ENCODE measurements around the gene SMARCB1. TPM values are rescaled to one million over a fixed set of nuclear protein-coding genes. Genes with fewer than 3 reads are reported as not detected.

The SMARCB1 gene
- total RNA-seq, 4 donors from 2014 or later, result 28.8 to 55.6 (median 34.9) TPM

DNA sequence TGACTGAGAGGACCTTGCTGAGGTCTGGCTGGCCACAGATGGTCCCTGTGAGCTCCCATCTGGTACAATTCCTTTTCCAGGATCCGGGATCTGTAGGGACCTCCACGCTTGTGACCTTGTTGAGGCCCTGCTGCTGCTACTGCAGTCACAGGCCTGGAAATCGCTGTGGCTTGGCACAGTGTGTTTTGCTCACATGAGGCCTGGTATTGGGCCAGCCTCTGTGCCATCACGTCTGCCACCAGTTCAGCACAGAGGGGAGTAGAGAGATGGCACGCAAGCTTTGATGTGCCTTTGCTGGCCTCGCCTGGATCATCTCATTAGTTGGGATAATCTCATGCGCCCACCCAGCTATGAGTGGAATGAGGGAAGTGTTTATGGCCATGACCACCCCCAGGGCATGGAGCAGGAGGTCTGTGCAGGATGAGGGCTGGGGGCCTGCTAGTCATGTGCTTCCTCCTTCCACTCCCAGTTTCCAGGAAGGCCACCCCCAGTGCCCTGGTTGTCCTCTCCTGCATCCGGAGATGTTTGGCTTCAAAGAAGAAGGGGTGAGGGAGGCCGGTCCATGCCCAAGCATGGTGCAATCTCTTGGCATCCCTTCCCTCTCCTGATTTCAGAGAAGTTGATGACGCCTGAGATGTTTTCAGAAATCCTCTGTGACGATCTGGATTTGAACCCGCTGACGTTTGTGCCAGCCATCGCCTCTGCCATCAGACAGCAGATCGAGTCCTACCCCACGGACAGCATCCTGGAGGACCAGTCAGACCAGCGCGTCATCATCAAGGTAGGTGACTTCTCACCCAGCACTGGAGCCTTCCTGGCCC is 29.6 kb downstream of the SMARCB1 start:
- no peak for TF ChIP-seq POLR2AphosphoS5 (IDR thresholded peaks at IDR 0.05)
- no peak for TF ChIP-seq EP300 (IDR thresholded peaks at IDR 0.05)
- TF ChIP-seq, protein P1, sequence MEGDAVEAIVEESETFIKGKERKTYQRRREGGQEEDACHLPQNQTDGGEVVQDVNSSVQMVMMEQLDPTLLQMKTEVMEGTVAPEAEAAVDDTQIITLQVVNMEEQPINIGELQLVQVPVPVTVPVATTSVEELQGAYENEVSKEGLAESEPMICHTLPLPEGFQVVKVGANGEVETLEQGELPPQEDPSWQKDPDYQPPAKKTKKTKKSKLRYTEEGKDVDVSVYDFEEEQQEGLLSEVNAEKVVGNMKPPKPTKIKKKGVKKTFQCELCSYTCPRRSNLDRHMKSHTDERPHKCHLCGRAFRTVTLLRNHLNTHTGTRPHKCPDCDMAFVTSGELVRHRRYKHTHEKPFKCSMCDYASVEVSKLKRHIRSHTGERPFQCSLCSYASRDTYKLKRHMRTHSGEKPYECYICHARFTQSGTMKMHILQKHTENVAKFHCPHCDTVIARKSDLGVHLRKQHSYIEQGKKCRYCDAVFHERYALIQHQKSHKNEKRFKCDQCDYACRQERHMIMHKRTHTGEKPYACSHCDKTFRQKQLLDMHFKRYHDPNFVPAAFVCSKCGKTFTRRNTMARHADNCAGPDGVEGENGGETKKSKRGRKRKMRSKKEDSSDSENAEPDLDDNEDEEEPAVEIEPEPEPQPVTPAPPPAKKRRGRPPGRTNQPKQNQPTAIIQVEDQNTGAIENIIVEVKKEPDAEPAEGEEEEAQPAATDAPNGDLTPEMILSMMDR (IDR thresholded peaks at IDR 0.05), result no peak
- TF ChIP-seq POLR2A (IDR thresholded peaks at IDR 0.05; ENCODE audit: low read depth), result no peak
- no peak for DNase-seq (ENCODE audit: extremely low spot score)
- 87% methylated on average over 18 of the region's 18 CpGs for WGBS
- Histone ChIP-seq H3K36me3 (peaks cover 20 to 89% (median 71%) of the 10 kb centered on the region in 4 donors), H3K9me3 (no peaks in the 10 kb centered on the region), H3K27me3 (no peaks in the 10 kb centered on the region), H3K4me3 (no peak overlapping the region), H3K27ac (replicated peaks in 1 of 4) (no peak overlapping the region), H3K4me1 (peaks cover 0 to 4% (median 0%) of the 10 kb centered on the region in 4 donors)
- intact Hi-C loops (cut with DNase I), result no loop called here

DNA sequence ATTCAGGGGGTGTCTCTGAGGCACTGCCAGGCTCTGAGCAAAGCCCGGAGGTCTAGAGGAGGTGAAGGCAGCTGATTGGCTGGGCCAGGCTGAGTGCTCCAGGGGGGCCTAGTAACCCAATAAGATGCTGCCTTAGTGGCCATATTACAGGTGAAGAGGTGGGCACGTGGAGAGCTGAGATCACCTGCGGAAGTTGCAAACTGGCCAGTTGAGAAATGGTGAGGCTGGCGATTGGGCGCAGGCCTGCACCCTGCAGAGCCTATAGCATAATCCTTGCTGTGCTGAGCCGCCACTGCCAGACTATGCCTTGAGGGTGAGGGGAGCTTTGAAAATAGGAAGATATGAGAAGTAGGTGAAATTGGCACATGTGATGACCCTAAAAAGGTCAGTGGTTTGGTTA is 30.4 kb downstream of the SMARCB1 start:
- Histone ChIP-seq H3K27me3 (no peaks in the 10 kb centered on the region), H3K36me3 (peaks cover 26 to 89% (median 73%) of the 10 kb centered on the region in 4 donors), H3K4me3 (no peak overlapping the region), H3K9me3 (no peaks in the 10 kb centered on the region), H3K27ac (replicated peaks in 1 of 4) (no peak overlapping the region), H3K4me1 (peaks cover 0 to 8% (median 0%) of the 10 kb centered on the region in 4 donors)
- DNase-seq (ENCODE audit: extremely low spot score), result no peak
- TF ChIP-seq POLR2AphosphoS5 (IDR thresholded peaks at IDR 0.05) (no peak), POLR2A (IDR thresholded peaks at IDR 0.05; ENCODE audit: low read depth) (no peak), EP300 (IDR thresholded peaks at IDR 0.05) (no peak)
- TF ChIP-seq, protein P1 (IDR thresholded peaks at IDR 0.05), result no peak
- WGBS, result 92% methylated on average over 6 of the region's 6 CpGs
- intact Hi-C loops (cut with DNase I), result no loop called here

DNA sequence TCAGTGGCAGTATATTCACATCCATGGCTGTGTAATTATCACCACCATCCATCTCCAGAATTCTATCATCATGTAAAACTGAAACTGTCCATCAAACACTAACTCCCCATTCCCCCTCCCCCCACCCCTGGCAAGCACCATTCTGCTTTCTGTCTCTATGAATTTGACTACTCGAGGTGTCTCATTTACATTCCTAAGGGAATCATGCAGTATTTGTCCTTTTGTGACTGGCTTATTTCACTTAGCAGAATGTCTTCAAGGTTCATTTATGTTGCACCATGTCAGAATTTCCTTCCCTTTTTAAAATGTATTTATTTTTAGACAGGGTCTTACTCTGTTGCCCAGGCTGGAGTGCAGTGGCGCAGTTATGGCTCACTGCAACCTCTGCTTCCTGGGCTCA is 31.8 kb downstream of the SMARCB1 start:
- Histone ChIP-seq H3K27ac (replicated peaks in 1 of 4) (no peak overlapping the region), H3K27me3 (no peaks in the 10 kb centered on the region), H3K4me3 (no peak overlapping the region), H3K4me1 (peaks cover 0 to 17% (median 0%) of the 10 kb centered on the region in 4 donors), H3K36me3 (peaks cover 33 to 91% (median 85%) of the 10 kb centered on the region in 4 donors), H3K9me3 (no peaks in the 10 kb centered on the region)
- 95% methylated on average over 2 of the region's 2 CpGs for WGBS
- TF ChIP-seq POLR2A (IDR thresholded peaks at IDR 0.05; ENCODE audit: low read depth) (no peak), POLR2AphosphoS5 (IDR thresholded peaks at IDR 0.05) (no peak), EP300 (IDR thresholded peaks at IDR 0.05) (no peak)
- TF ChIP-seq, protein P1 (IDR thresholded peaks at IDR 0.05), result no peak
- no peak for DNase-seq (ENCODE audit: extremely low spot score)
- intact Hi-C loops (cut with DNase I), result no loop called here

DNA sequence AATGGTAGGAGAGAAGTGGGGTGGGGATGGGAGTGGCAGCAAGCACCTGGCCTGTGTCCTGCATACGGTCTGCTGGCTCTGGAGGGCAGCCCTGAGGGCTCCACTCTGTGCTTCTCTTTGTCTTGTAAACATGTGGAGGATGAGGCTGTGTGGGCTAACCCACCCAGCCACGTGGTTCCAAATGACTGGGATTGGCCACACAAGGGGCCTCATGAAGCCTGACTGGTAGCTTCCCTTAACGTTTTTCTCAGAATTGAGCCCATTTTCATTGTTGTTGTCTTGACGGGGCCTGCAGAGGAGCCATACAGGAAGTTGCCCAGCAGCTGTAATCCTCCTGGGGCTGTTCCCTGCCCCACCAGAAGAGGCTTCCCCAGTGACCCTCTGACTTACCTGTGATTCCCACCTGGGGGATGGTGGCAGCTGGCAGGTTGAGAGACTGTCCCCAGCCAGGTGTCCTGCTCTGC is 34.0 kb downstream of the SMARCB1 start:
- H3K4me1 ChIP-seq, result peaks cover 0 to 30% (median 0%) of the 10 kb centered on the region in 4 donors
- H3K27me3 ChIP-seq, result no peaks in the 10 kb centered on the region
- TF ChIP-seq POLR2A (IDR thresholded peaks at IDR 0.05; ENCODE audit: low read depth), result no peak
- TF ChIP-seq, protein P1 (IDR thresholded peaks at IDR 0.05), result no peak
- no peak for TF ChIP-seq POLR2AphosphoS5 (IDR thresholded peaks at IDR 0.05)
- TF ChIP-seq EP300 (IDR thresholded peaks at IDR 0.05), result no peak
- H3K27ac ChIP-seq (replicated peaks in 1 of 4), result no peak overlapping the region
- WGBS, result 54% methylated on average over 4 of the region's 4 CpGs
- DNase-seq (ENCODE audit: extremely low spot score), result no peak
- no peak overlapping the region for H3K4me3 ChIP-seq
- H3K9me3 ChIP-seq, result no peaks in the 10 kb centered on the region
- intact Hi-C loops (cut with DNase I), result no loop called here
- H3K36me3 ChIP-seq, result peaks cover 51 to 100% (median 99%) of the 10 kb centered on the region in 4 donors
